Adipose tissue (tissue), 3 donors: ENCODE measurements around the gene DAP3. TPM values are rescaled to one million over a fixed set of nuclear protein-coding genes. Genes with fewer than 3 reads are reported as not detected.
"Not testable (repeated sequence)": the region's sequence is repeated elsewhere in the genome, so short reads cannot be mapped to it uniquely, and the experiment has no call there.

Experiments used
- H3K27ac ChIP-seq: one replicate; pipeline ENCODE4 v1.5.1; 2013; ENCODE audit warnings: low read depth, low read length
- WGBS, 3 donors: extraction: QIAGEN DNeasy Blood & Tissue Kit; methylation state at CpG; one replicate each; pipeline ENCODE4 v1.1.7; 2013; 5-methylcytosine and 5-hydroxymethylcytosine counted together
- polyA plus RNA-seq, 3 donors: library from polyadenylated mRNA; stranded (reverse); fragments of 200-250 nt; gene quantifications; one replicate each; pipeline ENCODE4 v1.2.3, GENCODE V29; 2013
- donor health status: healthy with polysubstance abuse.
- donor health status: Bipolar disorder and iron deficiency.
- donor health status: healthy.

Gene DAP3
- polyA plus RNA-seq, 3 donors = 47.6 to 83.3 (median 83.2) TPM

- WGBS, 3 donors = 95 to 98% (median 97%) methylated on average over 4 of the region's 4 CpGs
- no peak overlapping the region for H3K27ac ChIP-seq
These were observed 71.2 kb downstream of the DAP3 start for GRCh38 chr1:155759966-155760630.

- WGBS, 3 donors = 90 to 95% (median 93%) methylated on average over 2 of the region's 2 CpGs
These were observed 72.0 kb downstream of the DAP3 start for GRCh38 chr1:155760751-155761475.

GRCh38 chr1:155761736-155762405 is 73.0 kb downstream of the DAP3 start:
- 86 to 97% (median 93%) methylated on average over 11 of the region's 11 CpGs for WGBS, 3 donors

More at GRCh38 chr1:155760751-155761475, 72.0 kb downstream of the DAP3 start:
- H3K27ac ChIP-seq = no peak overlapping the region

GRCh38 chr1:155763090-155763815 is 74.4 kb downstream of the DAP3 start:
- 72 to 91% (median 77%) methylated on average over 6 of the region's 6 CpGs for WGBS, 3 donors
- not testable (repeated sequence) for H3K27ac ChIP-seq

More at GRCh38 chr1:155761736-155762405, 73.0 kb downstream of the DAP3 start:
- H3K27ac ChIP-seq = no peak overlapping the region

GRCh38 chr1:155763989-155764388 is 75.1 kb downstream of the DAP3 start:
- H3K27ac ChIP-seq = not testable (repeated sequence)
- WGBS, 3 donors = 63 to 95% (median 69%) methylated on average over 7 of the region's 7 CpGs

GRCh38 chr1:155767399-155767989 is 78.6 kb downstream of the DAP3 start:
- H3K27ac ChIP-seq = not testable (repeated sequence)
- 78 to 93% (median 82%) methylated on average over 3 to 4 of the region's 5 CpGs for WGBS, 3 donors

- H3K27ac ChIP-seq = no peak overlapping the region
- 86 to 91% (median 86%) methylated on average over 5 of the region's 5 CpGs for WGBS, 3 donors
These were observed 80.4 kb downstream of the DAP3 start for GRCh38 chr1:155769257-155769656.

GRCh38 chr1:155773221-155773620 is 84.3 kb downstream of the DAP3 start:
- H3K27ac ChIP-seq = no peak overlapping the region
- WGBS, 3 donors = 83 to 95% (median 88%) methylated on average over 2 of the region's 2 CpGs

- H3K27ac ChIP-seq = no peak overlapping the region
- 79 to 98% (median 84%) methylated on average over 4 of the region's 4 CpGs for WGBS, 3 donors
These were observed 87.5 kb downstream of the DAP3 start for GRCh38 chr1:155776414-155776813.

- 76 to 86% (median 79%) methylated on average over 3 of the region's 3 CpGs for WGBS, 3 donors
- H3K27ac ChIP-seq = no peak overlapping the region
These were observed 88.7 kb downstream of the DAP3 start for GRCh38 chr1:155777582-155777981.

Other genes with a start within 250 kb of the DAP3 start
- gene ASH1L, start 126.3 kb upstream of the DAP3 start, polyA plus RNA-seq = 10 to 100 TPM in 2 of 3 donors, 1 to 10 TPM in 1; 5.6 to 13.6 (median 12.0) TPM
- 10 to 100 TPM; 12.4 to 25.9 (median 14.9) TPM for gene MSTO1, start 78.9 kb upstream of the DAP3 start, polyA plus RNA-seq
- 10 to 100 TPM; 20.8 to 38.3 (median 32.3) TPM for gene YY1AP1, start 317 bp upstream of the DAP3 start, polyA plus RNA-seq
- 10 to 100 TPM in 2 of 3 donors, 1 to 10 TPM in 1; 9.7 to 27.4 (median 15.2) TPM for gene GON4L, start 168.1 kb downstream of the DAP3 start, polyA plus RNA-seq
- 1 to 10 TPM; 1.6 to 3.6 (median 2.0) TPM for gene SYT11, start 170.5 kb downstream of the DAP3 start, polyA plus RNA-seq
- 10 to 100 TPM in 2 of 3 donors, 1 to 10 TPM in 1; 4.4 to 16.5 (median 13.8) TPM for gene RIT1, start 222.3 kb downstream of the DAP3 start, polyA plus RNA-seq
- 10 to 100 TPM; 14.9 to 16.6 (median 15.2) TPM for gene KHDC4, start 245.3 kb downstream of the DAP3 start, polyA plus RNA-seq